CD4-positive, alpha-beta T cell treated with Interleukin-15 for 1 hour (primary cell): ENCODE results near the gene NTN1.
"Not testable (repeated sequence)": the region's sequence is repeated elsewhere in the genome, so short reads cannot be mapped to it uniquely, and the experiment has no call there.

Experiments used
- DNase-seq: peaks from one replicate; pipeline ENCODE4 v3.0.0-alpha.2; 2020

NTN1 gene

GRCh38 chr17:9021158-9021991, at the start of gene NTN1:
TSS of gene NTN1 (plus strand) at chr17:9021510. CDS start at chr17:9022374, 864 bp downstream.
- peak; percentile 61 for DNase-seq

GRCh38 chr17:8975091-8975725, 46.1 kb upstream of the NTN1 start:
- DNase-seq, result no peak

GRCh38 chr17:8976638-8977037, 44.7 kb upstream of the NTN1 start:
- no peak for DNase-seq

- no peak for DNase-seq
Measured at GRCh38 chr17:8979715-8980114, 41.6 kb upstream of the NTN1 start.

- no peak for DNase-seq
Measured at GRCh38 chr17:8981443-8981842, 39.9 kb upstream of the NTN1 start.

GRCh38 chr17:8984225-8984624, 37.1 kb upstream of the NTN1 start:
- not testable (repeated sequence) for DNase-seq

GRCh38 chr17:8985054-8985701, 36.1 kb upstream of the NTN1 start:
- peak; percentile 38 for DNase-seq

GRCh38 chr17:8986295-8986694, 35.0 kb upstream of the NTN1 start:
- no peak for DNase-seq

GRCh38 chr17:8988263-8988935, 32.9 kb upstream of the NTN1 start:
- DNase-seq, result not testable (repeated sequence)

- DNase-seq, result peak; percentile 65
Measured at GRCh38 chr17:8991514-8992285, 29.6 kb upstream of the NTN1 start.

- DNase-seq, result peak; percentile 43
Measured at GRCh38 chr17:8994319-8994718, 27.0 kb upstream of the NTN1 start.

- no peak for DNase-seq
Measured at GRCh38 chr17:8995711-8996110, 25.6 kb upstream of the NTN1 start.

- DNase-seq, result peak; percentile 78
Measured at GRCh38 chr17:8997994-8998628, 23.2 kb upstream of the NTN1 start.

- no peak for DNase-seq
Measured at GRCh38 chr17:9001559-9001958, 19.8 kb upstream of the NTN1 start.

- DNase-seq, result no peak
Measured at GRCh38 chr17:9002227-9002605, 19.1 kb upstream of the NTN1 start.

GRCh38 chr17:9002606-9003354, 18.5 kb upstream of the NTN1 start:
- DNase-seq, result no peak

- DNase-seq, result no peak
Measured at GRCh38 chr17:9003355-9004131, 17.8 kb upstream of the NTN1 start.

- no peak for DNase-seq
Measured at GRCh38 chr17:9004132-9004960, 17.0 kb upstream of the NTN1 start.

- no peak for DNase-seq
Measured at GRCh38 chr17:9004961-9005285, 16.4 kb upstream of the NTN1 start.
